ENCODE data around the gene MS4A6E.

The MS4A6E gene

DNA sequence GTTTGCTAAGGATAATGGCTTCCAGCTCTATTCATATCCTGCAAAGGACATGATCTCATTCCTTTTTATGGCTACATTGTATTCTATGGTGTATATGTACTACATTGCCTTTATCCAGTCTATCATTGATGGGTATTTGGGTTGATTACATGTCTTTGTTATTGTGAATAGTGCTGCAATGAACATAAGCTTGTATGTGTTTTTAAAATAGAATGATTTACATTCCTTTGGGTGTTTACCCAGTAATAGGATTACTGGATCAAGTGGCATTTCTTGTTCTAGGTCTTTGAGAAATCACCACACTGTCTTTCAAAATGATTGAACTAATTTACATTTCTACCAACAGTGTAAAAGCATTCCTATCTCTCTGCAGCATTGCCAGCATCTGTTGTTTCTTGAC is 6.0 kb upstream of the MS4A6E start:
- H3K4me1 ChIP-seq (ENCODE audit: control insufficient read depth in 1 of 2, insufficient read depth in 1 of 2, low read depth in 1 of 2, low read length in 1 of 2) = no peaks in the 10 kb centered on the region
- no peak overlapping the region for H3K27ac ChIP-seq
- H3K27me3 ChIP-seq = no peaks in the 10 kb centered on the region
- no peak overlapping the region for H3K4me3 ChIP-seq (ENCODE audit: low read depth in 1 of 2, low read length in 1 of 2)
- peaks cover 11% of the 10 kb centered on the region for H3K9me3 ChIP-seq
- TF ChIP-seq CTCF (IDR thresholded peaks at IDR 0.05) = no peak
- no peaks in the 10 kb centered on the region for H3K36me3 ChIP-seq

- Histone ChIP-seq H3K27ac (no peak overlapping the region), H3K36me3 (no peaks in the 10 kb centered on the region), H3K9me3 (no peaks in the 10 kb centered on the region), H3K27me3 (no peaks in the 10 kb centered on the region), H3K4me1 (ENCODE audit: control insufficient read depth in 1 of 2, insufficient read depth in 1 of 2, low read depth in 1 of 2, low read length in 1 of 2) (peaks cover 0 to 5% of the 10 kb centered on the region in 2 experiments), H3K4me3 (ENCODE audit: low read depth in 1 of 2, low read length in 1 of 2) (no peak overlapping the region)
- TF ChIP-seq CTCF (IDR thresholded peaks at IDR 0.05) = no peak
These were observed 1.4 kb downstream of the MS4A6E start for GRCh38 chr11:60328460-60328859.

- no peak for TF ChIP-seq CTCF (IDR thresholded peaks at IDR 0.05)
- Histone ChIP-seq H3K4me1 (ENCODE audit: control insufficient read depth in 1 of 2, insufficient read depth in 1 of 2, low read depth in 1 of 2, low read length in 1 of 2) (peaks cover 0 to 5% of the 10 kb centered on the region in 2 experiments), H3K4me3 (ENCODE audit: low read depth in 1 of 2, low read length in 1 of 2) (no peak overlapping the region), H3K9me3 (no peaks in the 10 kb centered on the region), H3K27me3 (no peaks in the 10 kb centered on the region), H3K36me3 (no peaks in the 10 kb centered on the region), H3K27ac (no peak overlapping the region)
These were observed 5.8 kb downstream of the MS4A6E start for GRCh38 chr11:60332846-60333245.

DNA sequence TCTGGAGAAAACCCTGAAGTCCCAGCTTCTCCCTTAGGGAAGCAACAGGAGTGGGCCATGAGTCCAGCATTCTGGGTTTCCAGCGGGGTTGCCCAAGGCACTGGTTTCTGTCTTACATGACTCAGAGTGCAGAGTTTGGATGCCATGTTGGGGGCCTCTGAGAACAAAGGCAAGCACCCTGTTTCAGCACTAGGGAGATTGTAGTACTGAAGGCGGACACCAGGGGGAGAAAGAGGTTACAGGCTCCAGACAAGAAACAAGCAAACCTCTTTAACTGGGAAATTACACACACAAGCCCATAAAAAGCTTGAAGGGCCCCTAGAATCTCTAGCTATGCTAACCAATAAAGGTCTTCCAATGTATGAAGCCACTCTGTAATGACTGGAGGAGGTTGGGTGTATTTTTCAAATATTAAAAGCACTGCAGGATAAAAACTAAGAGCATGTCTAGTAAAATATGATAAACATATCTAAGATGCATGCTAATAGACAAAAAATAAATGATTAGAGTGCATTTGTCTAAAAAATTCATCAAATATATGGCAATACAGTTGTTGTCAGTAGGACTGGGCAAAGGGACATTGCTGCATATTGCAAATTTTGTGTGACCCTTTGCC is 7.1 kb downstream of the MS4A6E start:
- Histone ChIP-seq H3K27ac (no peak overlapping the region), H3K9me3 (no peaks in the 10 kb centered on the region)

GRCh38 chr11:60336767-60337391 is 9.8 kb downstream of the MS4A6E start:
- H3K27ac ChIP-seq = no peak overlapping the region
- no peaks in the 10 kb centered on the region for H3K27me3 ChIP-seq
- H3K36me3 ChIP-seq = no peaks in the 10 kb centered on the region
- TF ChIP-seq CTCF (IDR thresholded peaks at IDR 0.05) = no peak
- H3K4me3 ChIP-seq (ENCODE audit: low read depth in 1 of 2, low read length in 1 of 2) = no peak overlapping the region
- no peaks in the 10 kb centered on the region for H3K9me3 ChIP-seq
- peaks cover 0 to 5% of the 10 kb centered on the region in 2 experiments for H3K4me1 ChIP-seq (ENCODE audit: control insufficient read depth in 1 of 2, insufficient read depth in 1 of 2, low read depth in 1 of 2, low read length in 1 of 2)

More for the DNA sequence above, 7.1 kb downstream of the MS4A6E start:
- TF ChIP-seq CTCF (IDR thresholded peaks at IDR 0.05) = peak; percentile 60
- H3K4me3 ChIP-seq (ENCODE audit: low read depth in 1 of 2, low read length in 1 of 2) = no peak overlapping the region
- no peaks in the 10 kb centered on the region for H3K36me3 ChIP-seq
- H3K27me3 ChIP-seq = no peaks in the 10 kb centered on the region
- peaks cover 0 to 5% of the 10 kb centered on the region in 2 experiments for H3K4me1 ChIP-seq (ENCODE audit: control insufficient read depth in 1 of 2, insufficient read depth in 1 of 2, low read depth in 1 of 2, low read length in 1 of 2)

All from neutrophil (primary cell).